Upper lobe of left lung (tissue), 4 donors: ENCODE results near the gene SMOC1.

Experiments
- CTCF ChIP-seq, 6 experiments: fragments of 450-650 bp in 4 of 6; fragments of 200-600 bp in 2 of 6; sonication (generic) in 2 of 6; IDR thresholded peaks; one replicate each; pipeline ENCODE4 v1.5.1; 2016 to 2019; ENCODE audit warnings: antibody characterized with exemption in 6 of 6
- EP300 ChIP-seq, 4 donors: sonication (generic); formaldehyde crosslinking; IDR thresholded peaks; one replicate each; pipeline ENCODE4 v1.5.1; 2017; ENCODE audit warnings: antibody characterized with exemption in 4 of 4, control low read depth in 2 of 4
- POLR2A ChIP-seq, 4 donors: fragments of 450-650 bp; IDR thresholded peaks; one replicate each; pipeline ENCODE4 v1.5.1; 2016 to 2017; ENCODE audit warnings: antibody characterized with exemption in 4 of 4, mild to moderate bottlenecking in 2 of 4
- POLR2AphosphoS5 ChIP-seq, 2 donors: sonication (generic); formaldehyde crosslinking; IDR thresholded peaks; one replicate each; pipeline ENCODE4 v1.5.1; 2017; ENCODE audit warnings: antibody characterized with exemption in 2 of 2

- TF ChIP-seq POLR2A (IDR thresholded peaks at IDR 0.05) (no peak), CTCF (IDR thresholded peaks at IDR 0.05) (no peak), EP300 (IDR thresholded peaks at IDR 0.05) (no peak), POLR2AphosphoS5 (IDR thresholded peaks at IDR 0.05) (no peak)
These were observed 25.4 kb upstream of the SMOC1 start for GRCh38 chr14:69853774-69854173.
